ENCODE measurements around the gene VANGL1.

- TF ChIP-seq POLR2A (IDR thresholded peaks at IDR 0.05; ENCODE audit: low read depth, low read length) (no peak), POLR2AphosphoS5 (IDR thresholded peaks at IDR 0.05; ENCODE audit: low read depth, low read length) (no peak), TAF1 (IDR thresholded peaks at IDR 0.05; ENCODE audit: low read depth, low read length) (no peak)
Observed at GRCh38 chr1:115630342-115630741, 11.4 kb upstream of the VANGL1 start.

All from GM12891 (cell line).